HFFc6 (cell line): ENCODE measurements around the gene CD3E. TPM values are rescaled to one million over a fixed set of nuclear protein-coding genes. Genes with fewer than 3 reads are reported as not detected.

Experiments
- DNase-seq: peaks from one replicate; pipeline ENCODE4 v3.0.0-alpha.2; 2018
- H3K27ac Mint-ChIP-seq: 2 replicates; pipeline ENCODE4 v1.8.0; 2020; ENCODE audit warnings: mild to moderate bottlenecking, mixed read lengths
- H3K27me3 Mint-ChIP-seq: 2 replicates; pipeline ENCODE4 v1.8.0; 2021; ENCODE audit warnings: mild to moderate bottlenecking, moderate library complexity, mixed read lengths; ENCODE audit not compliant: insufficient read depth
- H3K36me3 Mint-ChIP-seq: 2 replicates; pipeline ENCODE4 v1.8.0; 2021; ENCODE audit warnings: low read depth, mixed read lengths
- H3K4me1 Mint-ChIP-seq: 2 replicates; pipeline ENCODE4 v1.8.0; 2020; ENCODE audit warnings: low read depth, mixed read lengths
- H3K4me3 Mint-ChIP-seq: 2 replicates; pipeline ENCODE4 v1.8.0; 2020; ENCODE audit warnings: mild to moderate bottlenecking, moderate library complexity, mixed read lengths
- H3K9me3 Mint-ChIP-seq: 2 replicates; pipeline ENCODE4 v1.8.0; 2020; ENCODE audit warnings: mild to moderate bottlenecking, mixed read lengths
- total RNA-seq, 6 experiments: library from RNA; stranded (reverse); fragmentation: NEBNext Ultra II Directional; extraction: Animal tissue kit (Norgen Biotek cat#: 25700); gene quantifications; 2 replicates in 1 of 6; 3 replicates in 5 of 6; pipeline ENCODE4 v1.2.3, GENCODE V29; 2021
- TF ChIP-seq, protein P1 (sequence below): fragments of 200-600 bp; sonication (generic); IDR thresholded peaks from 2 replicates; pipeline ENCODE4 v1.5.0; 2021; ENCODE audit warnings: antibody characterized with exemption, mild to moderate bottlenecking

CD3E gene
- total RNA-seq, 6 experiments from 2014 or later = not detected

DNA sequence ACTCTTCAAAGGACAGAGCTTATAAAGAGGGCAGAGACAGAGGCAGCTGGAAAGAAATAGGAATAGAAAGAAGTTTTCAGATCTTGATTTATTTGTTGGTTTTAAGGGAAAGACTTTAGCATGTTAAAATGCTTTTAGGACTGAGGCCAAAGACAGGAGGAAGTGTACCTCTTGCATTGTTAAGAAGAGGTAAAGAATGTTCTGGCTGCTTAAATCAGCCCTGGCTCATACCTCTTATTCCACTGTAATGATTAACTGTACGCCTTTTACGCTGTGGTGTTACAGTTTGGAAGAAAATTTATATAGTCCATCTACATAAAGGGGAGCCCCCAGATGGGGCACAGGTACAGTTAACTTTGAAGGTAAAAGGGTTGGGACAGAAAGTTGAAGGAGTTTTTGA, 30.3 kb upstream of the CD3E start:
- no peak overlapping the region for H3K27ac Mint-ChIP-seq
- peaks cover 32% of the 10 kb centered on the region for H3K4me1 Mint-ChIP-seq
- no peak for DNase-seq
- H3K27me3 Mint-ChIP-seq = peaks cover 8% of the 10 kb centered on the region; the same call in 1 of the 2 replicates
- H3K9me3 Mint-ChIP-seq = no peaks in the 10 kb centered on the region
- TF ChIP-seq, protein P1, sequence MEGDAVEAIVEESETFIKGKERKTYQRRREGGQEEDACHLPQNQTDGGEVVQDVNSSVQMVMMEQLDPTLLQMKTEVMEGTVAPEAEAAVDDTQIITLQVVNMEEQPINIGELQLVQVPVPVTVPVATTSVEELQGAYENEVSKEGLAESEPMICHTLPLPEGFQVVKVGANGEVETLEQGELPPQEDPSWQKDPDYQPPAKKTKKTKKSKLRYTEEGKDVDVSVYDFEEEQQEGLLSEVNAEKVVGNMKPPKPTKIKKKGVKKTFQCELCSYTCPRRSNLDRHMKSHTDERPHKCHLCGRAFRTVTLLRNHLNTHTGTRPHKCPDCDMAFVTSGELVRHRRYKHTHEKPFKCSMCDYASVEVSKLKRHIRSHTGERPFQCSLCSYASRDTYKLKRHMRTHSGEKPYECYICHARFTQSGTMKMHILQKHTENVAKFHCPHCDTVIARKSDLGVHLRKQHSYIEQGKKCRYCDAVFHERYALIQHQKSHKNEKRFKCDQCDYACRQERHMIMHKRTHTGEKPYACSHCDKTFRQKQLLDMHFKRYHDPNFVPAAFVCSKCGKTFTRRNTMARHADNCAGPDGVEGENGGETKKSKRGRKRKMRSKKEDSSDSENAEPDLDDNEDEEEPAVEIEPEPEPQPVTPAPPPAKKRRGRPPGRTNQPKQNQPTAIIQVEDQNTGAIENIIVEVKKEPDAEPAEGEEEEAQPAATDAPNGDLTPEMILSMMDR = no peak
- H3K4me3 Mint-ChIP-seq = no peak overlapping the region
- no peaks in the 10 kb centered on the region for H3K36me3 Mint-ChIP-seq

DNA sequence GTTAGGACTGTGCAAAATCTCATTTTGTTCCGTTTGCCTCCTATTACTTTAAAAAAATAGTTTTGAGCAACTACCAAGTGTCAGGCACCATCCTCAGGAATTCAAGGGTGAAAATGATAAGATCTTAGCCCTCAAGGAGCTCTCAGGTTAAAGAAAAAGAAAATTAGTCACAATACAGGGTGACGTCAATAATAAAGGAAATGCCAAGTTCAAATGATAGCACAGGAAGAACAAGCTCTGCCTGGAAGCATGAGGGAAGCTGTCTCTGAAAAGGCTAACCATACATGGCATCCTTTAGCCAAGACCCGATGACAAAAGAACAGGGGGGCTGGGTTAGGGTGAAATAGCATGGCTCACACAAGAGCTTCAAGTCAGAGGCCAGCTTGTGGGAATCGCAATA, 29.4 kb upstream of the CD3E start:
- peak; percentile 63 for DNase-seq
- no peaks in the 10 kb centered on the region for H3K36me3 Mint-ChIP-seq
- no peak overlapping the region for H3K27ac Mint-ChIP-seq
- no peaks in the 10 kb centered on the region for H3K9me3 Mint-ChIP-seq
- H3K4me3 Mint-ChIP-seq = 0 out of 2 replicates have a peak overlapping the region, but pooled peaks have one; percentile 1
- TF ChIP-seq, protein P1 = no peak
- peaks cover 32% of the 10 kb centered on the region for H3K4me1 Mint-ChIP-seq
- 0 out of 2 replicates have a peak, but pooled peaks cover 3% of the 10 kb centered on the region for H3K27me3 Mint-ChIP-seq

DNA sequence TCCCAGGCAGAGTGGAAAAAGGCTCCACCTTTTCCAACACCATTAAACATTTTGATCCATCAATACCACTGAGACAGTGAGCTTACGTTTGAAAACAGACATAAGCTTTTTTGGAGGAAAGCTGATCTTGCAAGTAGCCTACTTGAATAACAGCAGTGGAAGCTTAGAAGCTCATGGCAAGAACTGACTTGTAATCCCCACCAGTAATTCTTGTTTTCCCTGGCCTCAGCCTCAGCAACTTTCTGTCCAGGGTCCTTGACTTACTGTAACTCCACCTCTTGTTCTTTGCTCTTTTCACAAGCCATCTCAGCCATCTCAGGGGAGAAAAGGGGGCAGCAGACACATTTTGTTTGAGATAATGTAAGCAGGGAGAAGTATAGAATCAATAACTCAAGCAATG, 28.1 kb upstream of the CD3E start:
- Mint-ChIP-seq H3K36me3 (no peaks in the 10 kb centered on the region), H3K9me3 (no peaks in the 10 kb centered on the region), H3K4me1 (peaks cover 32% of the 10 kb centered on the region), H3K27ac (no peak overlapping the region), H3K4me3 (no peak overlapping the region), H3K27me3 (no peaks in the 10 kb centered on the region; the same call in 1 of the 2 replicates)
- TF ChIP-seq, protein P1 = no peak
- no peak for DNase-seq

DNA sequence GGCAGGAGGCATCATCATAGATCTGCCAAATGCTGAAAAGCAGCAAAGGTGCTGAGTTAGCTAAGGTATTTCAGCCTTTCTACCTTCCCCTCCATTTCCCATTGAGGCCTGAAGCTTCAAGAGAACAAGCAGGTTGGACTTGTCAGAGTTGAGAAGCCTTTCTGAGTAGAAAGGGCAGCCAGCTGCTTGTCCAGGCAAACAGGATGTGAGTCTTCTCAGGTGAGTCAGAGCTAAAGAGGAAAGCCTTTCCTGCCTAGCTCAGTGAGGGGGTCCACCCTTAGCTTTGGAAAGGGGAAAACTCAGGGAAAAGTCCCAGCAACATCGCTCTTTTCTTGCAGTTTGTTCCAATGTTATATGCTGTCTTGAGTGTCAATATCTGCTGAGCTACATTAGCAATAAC, 27.2 kb upstream of the CD3E start:
- Mint-ChIP-seq H3K36me3 (no peaks in the 10 kb centered on the region), H3K4me1 (peaks cover 32% of the 10 kb centered on the region), H3K27me3 (peaks cover 4% of the 10 kb centered on the region; the same call in 1 of the 2 replicates), H3K9me3 (no peaks in the 10 kb centered on the region), H3K27ac (no peak overlapping the region), H3K4me3 (no peak overlapping the region)
- TF ChIP-seq, protein P1 = no peak
- DNase-seq = peak; percentile 30

DNA sequence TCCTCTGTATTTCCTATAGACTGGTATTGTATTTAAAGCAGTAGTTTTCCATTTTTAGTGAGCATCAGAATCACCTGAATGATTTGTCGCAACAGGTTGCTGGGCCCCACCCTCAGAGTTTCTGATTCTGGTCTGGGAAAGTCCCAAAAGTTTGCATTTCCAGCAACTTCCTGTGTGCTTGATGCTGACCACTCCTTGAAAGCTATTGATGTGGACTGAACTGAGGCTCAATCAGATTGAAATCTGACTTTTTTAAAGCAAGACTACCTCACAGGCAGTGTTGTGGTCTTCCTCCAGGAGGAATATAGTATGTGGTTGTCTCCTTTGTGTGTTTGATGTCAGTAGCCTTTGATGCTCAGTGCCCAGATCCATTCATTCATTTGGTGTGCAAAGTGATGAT, 23.2 kb upstream of the CD3E start:
- no peak overlapping the region for H3K4me3 Mint-ChIP-seq
- peaks cover 14% of the 10 kb centered on the region; the same call in 1 of the 2 replicates for H3K4me1 Mint-ChIP-seq
- H3K9me3 Mint-ChIP-seq = no peaks in the 10 kb centered on the region
- no peak overlapping the region for H3K27ac Mint-ChIP-seq
- H3K36me3 Mint-ChIP-seq = no peaks in the 10 kb centered on the region
- TF ChIP-seq, protein P1 = no peak
- no peak for DNase-seq
- H3K27me3 Mint-ChIP-seq = peaks cover 14% of the 10 kb centered on the region; the same call in 1 of the 2 replicates

DNA sequence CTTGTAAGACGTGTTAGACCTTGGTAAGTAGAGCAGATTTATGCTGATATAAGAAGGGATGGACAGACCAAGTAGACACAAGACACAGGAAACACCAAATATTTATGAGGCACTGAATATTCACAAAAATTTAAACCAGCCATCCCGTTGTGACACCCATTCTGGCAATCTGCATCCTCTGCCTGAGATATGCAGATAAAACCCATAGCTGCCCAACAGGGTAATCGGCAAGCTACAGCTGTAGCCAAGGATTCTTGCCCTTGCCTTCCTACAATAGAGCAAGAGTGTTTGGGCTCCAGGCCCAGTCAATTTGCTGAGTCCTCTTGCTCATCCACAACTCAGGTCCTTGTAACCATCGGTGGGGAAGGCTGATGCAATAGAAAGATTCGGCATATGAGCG, 21.9 kb upstream of the CD3E start:
- Mint-ChIP-seq H3K4me1 (peaks cover under 1% of the 10 kb centered on the region; the same call in 1 of the 2 replicates), H3K27ac (no peak overlapping the region), H3K4me3 (no peak overlapping the region), H3K9me3 (no peaks in the 10 kb centered on the region), H3K36me3 (no peaks in the 10 kb centered on the region), H3K27me3 (peaks cover 14% of the 10 kb centered on the region; the same call in 1 of the 2 replicates)
- no peak for DNase-seq
- TF ChIP-seq, protein P1 = no peak
